GM12878 (cell line): ENCODE data around the gene SESN3. TPM values are rescaled to one million over a fixed set of nuclear protein-coding genes. Genes with fewer than 3 reads are reported as not detected.

Experiments
- ATAC-seq: fragments of 200-7000 bp; cut with Tn5 transposase; 3 replicates; pipeline ENCODE4 v1.9.1; 2020; ENCODE audit warnings: mild to moderate bottlenecking, moderate library complexity
- BruUV-seq: library from RNA; stranded (reverse); fragments of 400-500 nt; replicated peaks from 2 replicates; lab custom pipeline; 2021; lab: Mats Ljungman, UMichigan
- CTCF ChIA-PET: fragments of 300-600 bp; sonication (Branson Sonifier 250); formaldehyde crosslinking; extraction: SDS; loops from one replicate; lab custom pipeline; 2021; ENCODE audit warnings: inconsistent platforms; lab: Yijun Ruan, JAX
- POLR2A ChIA-PET: fragments of 350-600 bp; formaldehyde crosslinking; extraction: SDS; loops from one replicate; lab custom pipeline; 2021; ENCODE audit warnings: inconsistent platforms; lab: Charles Lee
- RAD21 ChIA-PET: fragments of 300-600 bp; sonication (Branson Sonifier 250); formaldehyde crosslinking; loops from one replicate; lab custom pipeline; 2023; ENCODE audit warnings: antibody characterized with exemption; ENCODE audit not compliant: unreplicated experiment; lab: Charles Lee
- SMC1A ChIA-PET: fragments of 300-600 bp; sonication (Branson Sonifier 250); formaldehyde crosslinking; loops from one replicate; lab custom pipeline; 2023; ENCODE audit not compliant: unreplicated experiment, uncharacterized antibody; lab: Charles Lee
- DNase-seq: peaks from one replicate; pipeline ENCODE4 v3.0.0-alpha.2; 2011; ENCODE audit warnings: low read depth, low spot score
- FAIRE-seq: peaks from 3 replicates; lab custom pipeline; 2011; peaks lifted over from hg19 to GRCh38; lab: Jason Lieb, UNC
- H2AFZ ChIP-seq: 2 replicates; pipeline ENCODE4 v1.6.0; 2011; ENCODE audit warnings: low read depth, low read length, control low read depth; ENCODE audit not compliant: control insufficient read depth
- H3K27ac ChIP-seq: 2 replicates; pipeline ENCODE4 v1.5.1; 2011; ENCODE audit warnings: control low read depth; ENCODE audit not compliant: control insufficient read depth, insufficient read depth
- H3K27me3 ChIP-seq, 2 experiments: replicated peaks in 1 of 2; 2 replicates each; pipeline versions ENCODE4 v1.6.0 to v1.6.1; 2011; ENCODE audit warnings: low read length in 1 of 2; ENCODE audit not compliant: control insufficient read depth in 2 of 2, insufficient read depth in 2 of 2
- H3K36me3 ChIP-seq, 2 experiments: 2 replicates each; pipeline ENCODE4 v1.5.1; 2011; ENCODE audit warnings: low read length in 1 of 2; ENCODE audit not compliant: control insufficient read depth in 2 of 2, insufficient read depth in 2 of 2
- H3K4me1 ChIP-seq: 2 replicates; pipeline ENCODE4 v1.6.1; 2011; ENCODE audit warnings: mild to moderate bottlenecking, low read length, moderate library complexity, mixed read lengths; ENCODE audit not compliant: control insufficient read depth, insufficient read depth
- H3K4me2 ChIP-seq: 2 replicates; pipeline ENCODE4 v1.6.0; 2011; ENCODE audit warnings: control low read depth; ENCODE audit not compliant: control insufficient read depth, insufficient read depth
- H3K4me3 ChIP-seq: fragments of 200-600 bp; sonication (generic); 2 replicates; pipeline ENCODE4 v1.5.1; 2016
- H3K79me2 ChIP-seq: 2 replicates; pipeline ENCODE4 v1.6.0; 2011; ENCODE audit warnings: low read length; ENCODE audit not compliant: control insufficient read depth, insufficient read depth
- H3K9ac ChIP-seq: 2 replicates; pipeline ENCODE4 v1.8.0; 2011; ENCODE audit warnings: low read length, control low read depth, mixed read lengths; ENCODE audit not compliant: control insufficient read depth, insufficient read depth
- H3K9me3 ChIP-seq: replicated peaks from 3 replicates; pipeline ENCODE4 v1.5.1; 2011; ENCODE audit warnings: mild to moderate bottlenecking, low read length; ENCODE audit not compliant: control insufficient read depth, insufficient read depth
- H4K20me1 ChIP-seq: 2 replicates; pipeline ENCODE4 v1.6.0; 2011; ENCODE audit not compliant: control insufficient read depth, insufficient read depth
- CBX3 ChIP-seq: fragments of 200-600 bp; sonication (generic); IDR thresholded peaks from 2 replicates; pipeline ENCODE4 v1.6.1; 2016; ENCODE audit warnings: low read depth, borderline replicate concordance
- ETV6 ChIP-seq, 2 experiments: fragments of 450-650 bp in 1 of 2; IDR thresholded peaks in 1 of 2; conservative IDR thresholded peaks in 1 of 2; 2 replicates each; pipeline ENCODE4 v1.6.1; 2014; ENCODE audit warnings: antibody characterized with exemption in 1 of 2, borderline replicate concordance in 1 of 2, low read depth in 1 of 2, mild to moderate bottlenecking in 1 of 2, moderate library complexity in 1 of 2
- HCFC1 ChIP-seq: fragments of 150-350 bp; IDR thresholded peaks from 2 replicates; pipeline ENCODE4 v1.6.1; 2014; ENCODE audit warnings: low read length
- HSF1 ChIP-seq: fragments of 150-350 bp; IDR thresholded peaks from 2 replicates; pipeline ENCODE4 v1.6.1; 2014; ENCODE audit warnings: mild to moderate bottlenecking, low read depth, low read length
- IRF5 ChIP-seq: fragments of 450-650 bp; IDR thresholded peaks from 2 replicates; pipeline ENCODE4 v1.6.1; 2017; ENCODE audit warnings: borderline replicate concordance
- KAT2A ChIP-seq: conservative IDR thresholded peaks from 2 replicates; pipeline ENCODE4 v1.6.1; 2011; ENCODE audit warnings: low read depth, low read length; ENCODE audit not compliant: control insufficient read depth
- NR2C2 ChIP-seq: IDR thresholded peaks from 2 replicates; pipeline ENCODE4 v1.6.1; 2011; ENCODE audit warnings: borderline replicate concordance, low read depth; ENCODE audit not compliant: control insufficient read depth, insufficient read length
- RUNX3 ChIP-seq: IDR thresholded peaks from 2 replicates; pipeline ENCODE4 v1.6.1; 2012; ENCODE audit warnings: low read length, inconsistent platforms
- SPI1 ChIP-seq: IDR thresholded peaks from 2 replicates; pipeline ENCODE4 v1.6.1; 2011; ENCODE audit warnings: low read depth, mild to moderate bottlenecking, low read length, moderate library complexity, borderline replicate concordance; ENCODE audit not compliant: insufficient read depth
- USF2 ChIP-seq: IDR thresholded peaks from 2 replicates; pipeline ENCODE4 v1.6.1; 2011; ENCODE audit warnings: low read depth, low read length, improper control_type of control experiment, borderline replicate concordance
- WGBS: methylation state at CpG from one replicate; pipeline ENCODE4 v1.1.6; 2016; ENCODE audit warnings: low lambda C conversion rate; ENCODE audit not compliant: insufficient replicate concordance, insufficient coverage; ENCODE audit errors: missing lambda C conversion rate; 5-methylcytosine and 5-hydroxymethylcytosine counted together
- in situ Hi-C: fragments of 300-500 bp; cut with MboI; formaldehyde crosslinking; loops from 9 replicates; pipeline ENCODE4 v1.14.3; 2018; ENCODE audit warnings: mixed read lengths
- intact Hi-C: fragments of 100-400 bp; cut with micrococcal nuclease; formaldehyde crosslinking; loops from one replicate; pipeline ENCODE4 v1.14.2; 2022; ENCODE audit not compliant: unreplicated experiment
- polyA plus RNA-seq, 11 experiments: library from polyadenylated mRNA; depleted of rRNA in 4 of 11; unstranded in 6 of 11; stranded (reverse) in 5 of 11; fragments of >200 nt; fragmentation: Nextera tagmentation in 4 of 11; fragmentation: Illumina TruSeq in 1 of 11; extraction: Ambion mirVana in 4 of 11; extraction: Trizol in 1 of 11; gene quantifications; 1 replicate in 1 of 11; 2 replicates in 10 of 11; pipeline versions ENCODE4 v1.2.1 to v1.2.3, GENCODE V29; 2011 to 2016; ENCODE audit warnings: inconsistent platforms in 2 of 11, missing spikeins in 2 of 11, low read depth in 1 of 11
- total RNA-seq, 4 experiments: library from RNA; depleted of rRNA in 3 of 4; stranded (reverse); fragments of >200 nt in 3 of 4; fragmentation: Illumina TruSeq in 1 of 4; extraction: Trizol in 1 of 4; gene quantifications; 2 replicates each; pipeline versions ENCODE4 v1.2.1 to v1.2.3, GENCODE V29; 2013 to 2021

Gene SESN3
- total and polyA plus RNA-seq, 10 of the 15 experiments (the other 5 are each of a cell fraction or from before 2014, with no cell fraction given), result 0.64 to 6.7 (median 3.0) TPM

- Histone ChIP-seq H3K79me2 (no peaks in the 10 kb centered on the region), H3K36me3 (no peaks in the 10 kb centered on the region), H3K4me1 (no peaks in the 10 kb centered on the region)
- DNase-seq (no peak), FAIRE-seq (no peak)
- no TSS peak for BruUV-seq
- TF ChIP-seq SPI1 (peak; percentile 23; the same call in 1 of the 2 replicates), IRF5 (no peak)
- TF ChIP-seq, all 136 proteins: peak for 1
- 74% methylated on average over 2 of the region's 2 CpGs for WGBS
- Histone ChIP-seq H3K27ac (no peak overlapping the region), H3K4me2 (no peak overlapping the region), H2AFZ (no peak overlapping the region), H3K27me3 (no peaks in the 10 kb centered on the region), H3K4me3 (no peak overlapping the region), H3K9me3 (no peaks in the 10 kb centered on the region), H4K20me1 (no peaks in the 10 kb centered on the region), H3K9ac (no peak overlapping the region)
- CTCF ChIA-PET, result interaction anchor here (0.7 to 1.2 kb wide), 2 partner anchors 10 to 46 kb away, joined by 3 to 6 read pairs; no protein-coding TSS in a partner anchor
- in situ Hi-C loops, result no loop called here
- RAD21 ChIA-PET, result interaction anchor here (0.7 to 1.1 kb wide), 4 partner anchors 13 to 1223 kb away, joined by 3 to 5 read pairs (median 4); partner anchors contain the start of gene CCDC82
- intact Hi-C loops, result no loop called here
- SMC1A ChIA-PET, result interaction anchor here (0.6 to 1.7 kb wide), 10 partner anchors 8 to 585 kb away, joined by 3 to 7 read pairs (median 3); no protein-coding TSS in a partner anchor
- POLR2A ChIA-PET, result no interaction called here
- ATAC-seq, result no peak
These were observed 64.2 kb downstream of the SESN3 start for GRCh38 chr11:95166781-95167180.

GRCh38 chr11:95165638-95166037, 65.4 kb downstream of the SESN3 start:
- no peak for ATAC-seq
- CTCF ChIA-PET, result interaction anchor here (0.8 to 15.9 kb wide), 7 partner anchors 9 to 542 kb away, joined by 3 to 590 read pairs (median 4); no protein-coding TSS in a partner anchor
- TF ChIP-seq HSF1 (no peak), KAT2A (no peak), RUNX3 (no peak), HCFC1 (no peak), NR2C2 (no peak), ETV6 (conservative IDR thresholded peaks at IDR 0.05 in 1 of 2, IDR thresholded peaks at IDR 0.05 in 1 of 2; ENCODE audit: borderline replicate concordance in 1 of 2, low read depth in 1 of 2) (no peak), CBX3 (no peak), USF2 (no peak)

More at GRCh38 chr11:95165638-95166037, 65.4 kb downstream of the SESN3 start:
- Histone ChIP-seq H3K4me1 (no peaks in the 10 kb centered on the region), H3K4me3 (no peak overlapping the region), H3K9ac (no peak overlapping the region), H2AFZ (no peak overlapping the region), H3K27me3 (no peaks in the 10 kb centered on the region), H3K4me2 (no peak overlapping the region), H3K36me3 (no peaks in the 10 kb centered on the region), H3K9me3 (no peaks in the 10 kb centered on the region), H4K20me1 (no peaks in the 10 kb centered on the region), H3K79me2 (no peaks in the 10 kb centered on the region), H3K27ac (no peak overlapping the region)
- ChIA-PET POLR2A (no interaction called here), RAD21 (interaction anchor here (0.9 to 1.3 kb wide), 2 partner anchors 64 to 76 kb away, joined by 3 read pairs; no protein-coding TSS in a partner anchor), SMC1A (interaction anchor here (1.0 to 1.7 kb wide), 7 partner anchors 8 to 235 kb away, joined by 3 to 9 read pairs (median 5); no protein-coding TSS in a partner anchor)
- no peak for DNase-seq
- intact Hi-C loops, result no loop called here
- no peak for FAIRE-seq
- no TSS peak for BruUV-seq
- in situ Hi-C loops, result no loop called here
